NCI-H1930 (cell line): Measurements from ENCODE around the gene OR4E1.
"Not testable (repeated sequence)": the region's sequence is repeated elsewhere in the genome, so short reads cannot be mapped to it uniquely, and the experiment has no call there.

Experiments
- DNase-seq, 2 experiments: peaks; one replicate each; lab custom pipeline; 2025; lab: John Stamatoyannopoulos, UW

The OR4E1 gene

GRCh38 chr14:21653331-21653885, 20.2 kb downstream of the OR4E1 start, which contains the start of gene OR4E2:
OR4E2 (plus strand) TSS chr14:21653835; CDS start chr14:21665083, 11,248 bp downstream.
- DNase-seq: no peak

DNA sequence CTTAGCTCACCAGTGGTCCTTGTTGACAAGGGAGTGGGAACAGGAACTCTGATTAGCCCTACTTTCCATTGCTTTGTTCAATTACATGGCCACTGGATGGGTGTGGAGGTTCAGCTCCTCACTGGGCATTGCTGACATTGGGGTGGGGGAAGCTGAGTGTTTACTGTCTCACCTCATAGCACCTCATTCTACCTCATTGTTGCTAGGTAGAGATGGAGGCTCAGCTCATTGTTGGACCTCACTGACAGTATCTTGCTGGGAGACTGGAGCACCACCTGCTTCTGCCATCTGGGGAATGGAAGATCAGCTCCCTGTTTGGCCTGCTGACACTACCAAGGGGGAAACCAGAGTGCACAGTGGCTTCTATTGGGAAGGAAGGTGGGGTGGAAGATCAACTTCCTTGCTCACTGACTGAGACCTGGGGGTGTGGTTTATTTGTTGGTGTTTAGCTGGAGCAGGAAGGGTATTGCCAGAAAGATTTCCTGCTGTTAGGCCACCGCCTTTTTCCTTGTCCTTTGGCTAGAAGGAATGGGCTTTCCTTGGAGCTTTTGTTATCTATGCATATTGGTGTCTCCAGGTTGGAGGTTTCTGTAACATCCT, 21.3 kb downstream of the OR4E1 start:
- DNase-seq: no peak

- DNase-seq: no peak
Observed at GRCh38 chr14:21647380-21647779, 26.2 kb downstream of the OR4E1 start.

DNA sequence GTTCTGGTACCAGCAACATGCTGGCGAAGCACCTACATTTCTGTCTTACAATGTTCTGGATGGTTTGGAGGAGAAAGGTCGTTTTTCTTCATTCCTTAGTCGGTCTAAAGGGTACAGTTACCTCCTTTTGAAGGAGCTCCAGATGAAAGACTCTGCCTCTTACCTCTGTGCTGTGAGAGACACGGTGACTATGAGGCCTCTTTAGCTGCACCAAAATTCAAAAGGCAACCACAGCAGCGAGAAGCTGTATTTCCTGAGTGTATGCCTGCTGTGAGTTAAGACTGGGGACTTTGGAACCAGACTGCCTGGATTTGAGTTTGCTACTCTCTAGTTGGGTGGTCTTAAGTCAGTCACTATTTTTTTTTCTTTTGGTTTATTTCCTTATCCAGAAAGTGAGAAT, 30.2 kb downstream of the OR4E1 start:
- DNase-seq: no peak

- DNase-seq: no peak
Observed at GRCh38 chr14:21642683-21643082, 30.9 kb downstream of the OR4E1 start.

GRCh38 chr14:21634840-21635239, 38.8 kb downstream of the OR4E1 start, which contains the start of gene OR10G2:
OR10G2 (minus strand) TSS chr14:21634940; CDS start chr14:21634842, 98 bp downstream.
- DNase-seq: no peak

GRCh38 chr14:21631084-21631483, 42.5 kb downstream of the OR4E1 start:
- no peak for DNase-seq

DNA sequence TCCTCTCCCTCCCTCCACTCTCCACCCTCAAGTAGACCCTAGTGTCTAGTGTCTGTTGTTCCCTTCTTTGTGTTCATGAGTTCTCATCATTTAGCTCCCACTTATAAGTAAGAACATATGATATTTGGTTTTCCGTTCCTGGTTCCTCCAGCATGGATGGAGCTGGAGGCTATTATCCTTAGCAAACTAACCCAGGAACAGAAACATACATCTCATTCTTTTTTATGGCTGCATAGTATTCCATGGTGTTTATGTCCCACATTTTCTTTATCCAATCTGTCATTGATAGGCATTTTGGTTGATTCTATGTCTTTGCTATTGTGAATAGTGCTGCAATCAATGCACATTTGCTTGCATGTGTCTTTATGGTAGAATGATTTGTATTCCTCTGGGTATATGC, 43.1 kb downstream of the OR4E1 start:
- not testable (repeated sequence) for DNase-seq

- no peak for DNase-seq
Observed at GRCh38 chr14:21626491-21627230, 47.0 kb downstream of the OR4E1 start.
